HG02938 (cell line): ENCODE data around the gene MAN2A1.

Experiments
- ATAC-seq: cut with Tn5 transposase; IDR thresholded peaks from one replicate; pipeline ENCODE4 v1.9.1; 2021; ENCODE audit warnings: mild to moderate bottlenecking, moderate library complexity; ENCODE audit not compliant: unreplicated experiment

Gene MAN2A1

DNA sequence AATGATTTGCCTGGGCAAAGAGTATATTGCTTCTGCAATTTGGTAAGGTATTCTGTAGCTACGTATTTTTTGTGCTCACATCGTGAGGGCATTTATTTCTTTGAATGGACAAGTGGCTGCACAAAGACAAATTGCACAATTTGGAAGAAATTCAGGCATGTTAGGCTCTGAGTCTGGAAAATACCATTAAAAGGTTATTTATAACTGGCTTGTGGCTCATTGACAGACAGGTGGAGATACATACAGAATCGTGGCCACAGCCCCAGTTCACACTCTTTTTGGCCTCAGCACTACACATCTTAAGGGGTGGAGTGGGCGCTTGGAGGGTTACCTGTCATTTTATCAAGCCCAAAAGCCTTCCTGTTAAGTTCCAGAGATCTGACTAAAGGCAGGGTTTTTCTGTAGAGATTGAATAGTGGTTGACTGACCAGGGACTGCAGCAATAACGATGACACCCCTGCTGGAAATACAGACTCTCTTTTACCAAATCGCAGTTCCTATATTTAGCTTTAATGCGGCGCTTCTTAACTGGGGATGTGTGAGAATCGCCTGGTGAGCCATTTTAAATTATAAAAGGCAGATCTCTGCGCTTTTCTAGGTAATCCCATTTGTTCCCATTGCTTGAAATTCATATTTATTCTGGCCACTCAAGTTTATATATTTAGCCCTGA is 14.7 kb downstream of the MAN2A1 start:
- no peak for ATAC-seq

DNA sequence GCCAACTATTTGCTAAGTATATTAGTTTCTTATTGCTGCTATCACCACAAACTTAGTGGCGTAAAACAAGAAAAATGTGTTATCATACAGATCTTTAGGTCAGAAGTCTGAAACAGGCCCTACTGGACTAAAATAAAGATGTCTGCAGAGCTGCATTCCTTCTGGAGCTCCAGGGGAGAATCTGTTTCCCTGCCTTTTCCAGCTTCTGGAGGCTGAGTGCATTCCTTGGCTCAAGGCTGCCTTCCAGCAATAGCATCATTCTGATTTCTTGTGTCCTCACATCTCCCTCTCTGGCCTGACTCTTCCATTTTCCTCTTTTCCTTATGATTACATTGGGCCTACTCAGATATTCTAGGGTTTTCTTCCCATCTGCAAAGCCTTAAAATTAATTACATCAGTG is 15.9 kb downstream of the MAN2A1 start:
- no peak for ATAC-seq

DNA sequence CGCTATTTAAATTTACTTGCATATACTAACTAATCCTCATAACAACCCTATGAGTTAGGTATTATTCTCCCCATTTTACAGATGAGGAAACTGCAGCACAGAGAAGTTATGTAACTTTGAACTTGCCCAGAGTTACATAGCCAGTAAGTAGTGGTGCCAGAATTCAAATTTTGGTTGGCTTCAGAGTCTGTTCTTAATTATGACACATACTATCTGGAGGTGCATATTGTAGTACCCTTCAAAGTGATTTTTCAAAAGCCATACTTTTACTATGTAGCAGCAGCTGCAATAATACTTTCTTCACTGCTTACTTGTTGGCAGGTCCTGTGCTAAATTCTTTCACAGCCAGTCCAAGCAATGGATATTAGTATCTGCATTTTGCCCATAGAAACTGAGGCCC is 16.4 kb downstream of the MAN2A1 start:
- no peak for ATAC-seq

DNA sequence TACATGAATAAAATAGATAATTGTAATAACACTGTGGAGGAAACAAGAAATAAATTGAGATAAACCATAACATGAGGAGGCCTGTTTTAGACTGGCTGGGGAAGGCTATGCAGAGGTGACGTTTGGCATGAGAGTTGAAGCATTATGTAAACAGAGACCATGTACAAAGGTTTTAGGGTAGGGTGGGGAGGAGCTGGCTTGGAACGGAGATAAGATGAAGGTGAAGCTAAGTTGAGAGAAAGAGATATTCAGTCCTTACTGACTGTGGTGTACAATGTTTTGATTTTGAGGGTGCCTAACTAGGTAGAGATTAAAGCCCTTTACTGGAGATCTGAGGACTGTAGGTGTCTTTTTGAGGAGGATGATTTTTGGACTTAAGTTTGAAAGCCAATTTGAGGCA is 17.8 kb downstream of the MAN2A1 start:
- ATAC-seq, result no peak

DNA sequence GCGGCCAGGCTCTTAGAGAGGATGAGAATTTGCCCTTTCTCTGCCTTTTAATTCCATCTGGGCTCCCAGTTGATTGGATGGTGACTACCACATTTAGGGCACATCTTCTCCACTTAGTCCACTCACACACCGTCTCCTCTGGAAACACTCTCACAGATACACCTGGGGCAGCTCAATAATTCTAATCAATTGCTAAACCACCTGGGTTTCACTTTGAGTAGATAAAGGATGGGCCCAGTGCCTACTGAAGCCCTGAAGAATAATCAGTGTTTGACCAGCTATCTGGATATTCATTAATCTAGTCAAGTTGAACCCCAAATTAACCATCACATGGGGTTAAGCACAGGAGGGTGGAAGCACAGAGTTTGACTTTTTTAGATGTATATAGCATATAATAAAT is 19.1 kb downstream of the MAN2A1 start:
- no peak for ATAC-seq

DNA sequence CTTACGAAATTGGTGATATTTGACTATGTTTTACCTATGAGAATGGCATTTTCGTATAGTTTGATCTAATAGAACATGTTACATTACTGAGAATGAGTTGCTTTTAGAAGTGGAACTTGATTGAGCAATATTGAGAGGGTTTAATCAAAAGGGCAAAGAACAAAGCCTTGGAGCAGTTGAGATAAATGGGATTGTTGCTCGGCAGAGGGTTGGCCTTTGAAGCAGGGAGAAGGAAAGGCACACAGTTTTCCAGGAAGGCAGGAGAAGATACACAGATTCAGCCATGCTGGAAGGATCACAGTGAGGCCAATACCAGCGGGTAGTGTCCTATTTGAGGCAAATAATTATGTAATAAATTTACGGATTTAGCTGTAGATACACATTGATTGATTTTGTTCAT is 19.5 kb downstream of the MAN2A1 start:
- ATAC-seq, result no peak

- no peak for ATAC-seq
Observed at GRCh38 chr5:109711673-109712072, 21.9 kb downstream of the MAN2A1 start.

DNA sequence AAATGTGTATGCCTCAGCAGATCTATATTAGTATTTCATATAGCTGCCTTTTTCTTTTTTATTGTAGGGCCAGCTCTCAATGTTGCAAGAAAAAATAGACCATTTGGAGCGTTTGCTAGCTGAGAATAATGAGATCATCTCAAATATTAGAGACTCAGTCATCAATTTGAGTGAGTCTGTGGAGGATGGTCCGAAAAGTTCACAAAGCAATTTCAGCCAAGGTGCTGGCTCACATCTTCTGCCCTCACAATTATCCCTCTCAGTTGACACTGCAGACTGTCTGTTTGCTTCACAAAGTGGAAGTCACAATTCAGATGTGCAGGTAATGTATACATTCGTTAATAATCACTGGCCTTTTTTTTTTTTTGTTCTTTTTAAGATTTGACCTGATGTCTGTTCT is 23.7 kb downstream of the MAN2A1 start:
- no peak for ATAC-seq

DNA sequence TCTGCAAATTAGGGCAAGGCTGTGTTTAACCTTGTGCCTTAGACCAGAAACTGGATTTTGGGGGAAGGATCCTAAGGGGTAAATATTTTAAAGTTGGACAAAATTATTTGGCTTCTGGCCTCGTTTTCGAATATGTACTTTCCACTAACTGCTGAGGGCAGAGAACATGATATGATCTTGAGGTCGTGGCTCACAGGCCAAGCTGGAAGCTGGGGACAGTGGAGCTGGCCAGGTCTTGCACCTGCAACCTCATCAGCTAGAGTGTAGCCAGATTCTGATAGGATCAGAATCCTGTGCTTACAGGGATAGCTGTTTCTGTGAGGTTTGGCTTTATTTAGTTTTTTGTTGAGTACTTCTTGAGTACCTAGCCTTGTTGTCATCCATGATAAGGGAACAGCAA is 24.9 kb downstream of the MAN2A1 start:
- no peak for ATAC-seq

DNA sequence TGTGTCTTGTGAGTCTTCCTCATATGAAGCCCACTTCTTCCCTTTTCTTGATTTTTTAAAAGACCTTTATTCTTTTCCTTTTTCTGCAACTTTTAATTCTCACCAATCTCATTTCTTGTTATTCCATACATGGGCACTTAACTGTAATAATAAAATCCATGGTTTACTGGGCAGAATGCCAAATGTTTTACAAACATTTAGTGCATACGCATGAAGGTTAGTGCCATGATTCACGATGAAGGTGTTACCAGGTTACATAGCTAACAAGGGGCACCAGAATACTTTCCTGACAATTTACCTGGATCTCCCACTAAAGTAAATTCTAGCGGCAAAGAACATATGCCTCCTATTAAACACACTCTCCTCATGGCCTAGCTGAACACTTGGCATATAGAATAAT is 28.5 kb downstream of the MAN2A1 start:
- no peak for ATAC-seq

DNA sequence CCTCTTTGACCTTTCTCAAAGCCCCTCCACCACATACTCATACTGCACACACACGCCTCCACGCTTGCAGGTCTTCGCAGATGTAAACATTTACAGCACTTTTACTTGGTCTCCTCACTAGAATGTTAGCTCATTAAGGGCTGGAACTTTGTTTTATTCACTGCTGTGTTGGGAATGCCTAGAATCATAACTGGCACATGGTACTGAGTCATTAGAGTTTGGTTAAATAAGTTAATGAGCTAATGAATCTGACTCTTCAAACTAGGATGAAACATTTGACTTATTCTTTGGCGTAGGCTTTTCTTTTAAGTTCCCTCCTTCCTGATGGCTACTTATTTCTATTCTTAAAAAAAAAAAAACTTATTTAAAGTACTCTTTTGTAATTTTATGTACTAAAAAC is 28.9 kb downstream of the MAN2A1 start:
- no peak for ATAC-seq

- ATAC-seq, result no peak
Observed at GRCh38 chr5:109719978-109720377, 30.3 kb downstream of the MAN2A1 start.

DNA sequence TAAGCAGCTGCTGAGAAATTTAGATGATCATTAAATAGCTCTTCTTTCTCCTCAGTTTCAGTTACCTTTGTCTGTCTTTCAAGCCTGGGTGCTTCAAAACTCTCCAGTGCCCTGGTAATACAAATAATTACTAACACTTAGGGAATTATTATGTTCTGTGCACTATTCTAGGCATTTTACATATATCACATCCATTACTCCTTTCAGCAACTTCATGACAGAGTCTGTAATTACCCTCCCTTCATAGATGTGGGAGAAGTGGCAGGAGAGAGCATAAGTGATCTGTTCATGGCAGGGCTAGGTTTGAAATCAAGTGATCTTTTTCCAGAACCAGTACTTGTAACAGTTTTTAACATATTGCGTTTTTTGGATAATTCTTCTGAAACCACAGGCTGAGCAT is 32.0 kb downstream of the MAN2A1 start:
- ATAC-seq, result no peak

DNA sequence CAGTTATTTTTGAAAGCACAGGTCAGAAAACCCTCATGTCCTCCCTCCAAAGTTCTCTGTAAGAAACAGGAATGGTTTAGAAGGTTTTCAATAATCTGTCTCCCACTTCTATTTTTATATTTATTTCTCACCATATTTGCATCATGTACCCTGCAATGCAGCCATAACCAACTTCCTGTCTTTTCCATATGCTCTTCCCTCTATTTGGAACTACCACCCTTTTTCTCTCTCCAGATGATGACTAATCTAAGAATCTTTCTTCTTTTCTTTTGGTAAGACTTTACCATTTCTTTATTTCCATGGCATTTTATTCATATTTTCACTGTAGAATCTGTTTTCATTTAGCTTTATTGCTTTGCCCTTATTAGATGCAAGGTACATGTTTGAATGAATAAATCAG is 33.9 kb downstream of the MAN2A1 start:
- no peak for ATAC-seq

DNA sequence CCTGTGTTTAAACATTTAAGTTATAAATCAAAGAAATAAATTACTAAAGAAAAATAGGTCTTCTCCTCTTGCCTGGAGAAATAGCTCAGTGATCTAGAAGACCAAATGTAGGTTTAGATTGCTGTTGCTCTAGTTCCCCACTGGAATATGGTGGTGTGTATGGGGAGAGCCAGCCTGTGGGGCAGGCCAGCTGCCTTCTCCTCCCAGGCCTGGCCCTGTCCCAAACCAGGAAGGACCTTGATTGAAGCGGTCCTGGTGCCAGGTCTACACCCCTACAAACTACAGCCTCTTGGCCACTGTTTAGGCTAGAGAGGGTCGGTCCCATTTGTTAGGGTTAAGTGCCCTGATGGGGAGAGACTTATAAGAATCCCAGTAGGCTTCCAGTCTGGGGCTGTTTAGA is 35.4 kb downstream of the MAN2A1 start:
- no peak for ATAC-seq

- peak; percentile 89 for ATAC-seq
Observed at GRCh38 chr5:109739741-109740728, 50.3 kb downstream of the MAN2A1 start.

DNA sequence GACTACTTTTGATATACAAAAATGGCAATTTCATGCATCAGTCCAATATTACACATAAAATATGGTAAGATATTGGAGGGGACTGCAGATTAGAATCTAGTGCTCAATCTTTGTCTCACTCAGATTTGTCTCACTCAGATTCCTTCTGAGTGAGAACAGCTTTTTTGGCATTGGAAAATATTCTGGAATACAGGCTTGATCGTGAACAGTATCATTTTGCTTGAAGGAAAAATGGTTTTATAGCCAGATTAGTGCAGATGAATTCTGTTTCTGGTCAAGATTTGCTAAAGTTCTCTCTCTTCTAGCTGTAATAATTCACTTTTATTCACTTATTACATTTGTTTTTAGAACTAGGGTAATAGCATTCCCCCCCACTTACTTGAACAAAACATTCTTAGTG is 51.2 kb downstream of the MAN2A1 start:
- ATAC-seq, result no peak

DNA sequence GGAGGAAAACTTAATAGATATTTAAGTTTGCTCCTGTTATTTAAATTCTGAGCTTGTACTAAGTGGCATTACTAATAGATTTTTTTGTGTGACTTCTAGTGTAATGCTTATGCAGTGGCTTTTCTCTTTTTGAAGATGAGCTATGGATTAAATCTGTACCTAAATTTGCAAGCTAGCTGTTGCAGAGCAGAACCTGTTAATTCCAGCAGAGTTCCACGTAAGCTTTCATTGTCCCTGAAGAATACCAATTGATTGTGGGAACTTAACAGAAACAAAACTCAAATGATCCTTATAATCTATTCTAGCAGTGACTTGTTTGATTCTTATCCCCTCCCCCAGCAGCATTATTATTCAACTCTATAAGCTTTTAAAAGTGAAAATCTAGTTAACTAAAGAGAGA is 51.7 kb downstream of the MAN2A1 start:
- ATAC-seq, result no peak

- ATAC-seq, result no peak
Observed at GRCh38 chr5:109743041-109743531, 53.4 kb downstream of the MAN2A1 start.

DNA sequence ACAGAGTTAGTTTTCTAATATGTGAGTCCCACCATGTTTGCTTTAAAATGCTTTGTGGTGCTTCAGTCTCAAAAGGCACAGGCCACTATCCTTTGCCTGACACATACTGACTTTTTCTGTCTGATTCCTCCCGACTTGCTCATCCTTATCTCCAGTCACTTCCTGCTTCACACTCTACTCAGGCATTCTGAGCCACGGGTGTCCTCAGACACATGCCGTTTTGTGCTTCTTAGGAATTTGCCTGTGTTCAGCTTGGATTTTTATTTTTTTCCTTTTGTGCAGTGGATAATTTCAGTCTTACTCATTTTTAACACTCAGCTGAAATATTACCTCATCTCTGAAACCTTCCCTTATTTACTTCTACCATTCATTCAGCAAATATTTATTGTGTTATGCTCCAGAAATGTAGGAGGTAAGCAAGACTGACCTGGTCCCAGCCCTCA is 54.1 kb downstream of the MAN2A1 start:
- ATAC-seq, result no peak

DNA sequence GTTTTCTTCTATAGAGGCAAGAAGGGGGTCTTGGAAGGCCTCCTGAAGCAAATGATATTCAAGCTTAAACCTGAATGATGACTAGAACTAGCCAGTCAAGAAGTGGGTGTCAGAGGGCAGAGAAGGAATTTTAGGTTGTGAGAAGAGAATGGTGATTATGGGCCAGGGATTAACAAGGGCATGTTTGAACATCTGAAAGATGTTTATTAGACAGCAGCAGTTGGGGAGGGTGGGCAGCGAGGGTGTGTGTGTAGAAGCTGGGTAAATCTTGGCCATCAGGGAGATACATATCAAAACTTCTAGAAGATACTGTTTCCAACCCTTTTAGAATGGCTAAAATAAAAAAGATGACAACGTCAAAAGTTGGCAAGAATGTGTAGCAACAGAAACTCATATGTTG is 54.5 kb downstream of the MAN2A1 start:
- ATAC-seq, result no peak

DNA sequence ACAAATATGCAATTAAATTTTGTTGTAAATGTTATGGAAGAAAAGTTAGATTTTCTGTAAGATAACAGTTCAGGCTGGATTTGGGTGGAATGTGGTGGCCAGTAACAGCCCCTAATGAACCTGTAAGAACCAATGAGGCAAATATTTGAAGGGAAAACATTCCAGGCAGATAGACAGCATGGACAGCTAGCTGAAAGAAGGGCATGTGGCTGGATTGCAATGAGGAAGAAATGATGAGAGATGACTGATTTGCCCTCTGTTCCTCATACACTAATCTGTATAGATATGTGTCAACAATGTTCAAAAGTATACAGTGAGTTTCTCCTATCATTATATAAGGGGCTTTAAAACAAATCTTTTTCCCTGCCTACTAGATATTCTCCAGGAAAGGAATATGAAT is 58.8 kb downstream of the MAN2A1 start:
- ATAC-seq, result no peak
